OCI-M1 (cell line): ENCODE measurements around the gene STRA6.
"Not testable (repeated sequence)": the region's sequence is repeated elsewhere in the genome, so short reads cannot be mapped to it uniquely, and the experiment has no call there.

Source experiments
- DNase-seq: peaks from one replicate; lab custom pipeline; 2025; lab: John Stamatoyannopoulos, UW

Gene STRA6

DNA sequence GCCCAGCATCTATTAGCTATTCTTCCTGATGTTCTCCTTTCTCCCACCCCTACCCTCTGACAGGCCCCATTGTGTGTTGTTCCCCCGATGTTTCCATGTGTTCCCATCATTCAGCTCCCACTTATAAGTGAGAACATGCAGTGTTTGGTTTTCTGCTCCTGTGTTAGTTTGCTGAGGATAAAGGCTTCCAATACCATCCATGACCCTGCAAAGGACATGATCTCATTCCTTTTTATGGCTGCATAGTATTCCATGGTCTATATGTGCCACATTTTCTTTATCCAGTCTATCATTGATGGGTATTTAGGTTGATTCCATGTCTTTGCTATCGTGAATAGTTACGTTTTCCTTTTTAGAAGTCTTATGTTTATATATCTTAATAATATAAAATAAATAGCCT is 42.2 kb downstream of the STRA6 start:
- DNase-seq: not testable (repeated sequence)

- no peak for DNase-seq
Observed at GRCh38 chr15:74159773-74160172, 42.8 kb downstream of the STRA6 start.

- DNase-seq: no peak
Observed at GRCh38 chr15:74158855-74159650, 43.5 kb downstream of the STRA6 start.

DNA sequence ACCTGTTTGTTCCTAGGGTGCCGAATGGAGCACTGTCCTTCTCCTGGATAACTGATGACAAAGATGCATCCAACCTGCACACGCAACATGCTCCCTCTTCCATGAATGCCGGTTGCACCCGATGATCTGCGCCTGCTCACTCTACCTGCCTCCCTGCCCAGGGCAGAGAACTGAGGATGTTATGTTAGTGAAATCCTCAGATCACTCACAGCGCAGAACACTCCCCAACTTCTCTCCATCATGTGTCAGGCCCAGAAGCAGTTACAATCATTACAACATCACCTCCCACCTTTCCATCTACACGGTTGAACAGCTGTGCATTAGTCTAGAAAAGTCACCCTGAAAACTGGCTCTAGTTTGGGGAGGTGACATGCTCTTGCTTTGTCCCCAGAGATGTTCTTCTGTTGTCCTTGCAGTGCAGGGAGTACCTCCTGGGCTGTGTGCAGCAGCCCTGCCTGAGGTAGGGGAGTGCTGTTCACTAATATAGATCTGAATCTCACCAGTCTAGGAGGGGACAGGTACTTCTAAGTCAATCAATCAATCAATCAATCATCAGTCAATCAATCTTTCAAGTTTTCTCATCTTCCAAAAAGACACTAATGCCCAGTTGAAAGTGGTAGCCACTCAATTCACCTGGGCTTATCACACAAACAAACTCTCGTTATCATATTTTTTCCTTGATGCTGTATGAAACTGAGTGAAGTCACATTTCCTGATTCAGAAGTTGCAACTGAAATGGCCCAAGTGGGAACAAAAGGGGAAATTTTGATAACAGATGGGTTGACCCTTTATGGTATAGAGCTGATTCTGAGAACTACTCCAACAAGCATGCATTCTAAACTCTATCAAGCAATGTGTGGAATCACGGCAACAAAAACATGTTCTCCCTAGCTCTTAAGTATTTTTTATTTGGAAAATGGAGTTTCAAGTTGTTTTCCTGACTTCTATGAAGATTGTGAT is 44.4 kb downstream of the STRA6 start:
- DNase-seq: no peak

DNA sequence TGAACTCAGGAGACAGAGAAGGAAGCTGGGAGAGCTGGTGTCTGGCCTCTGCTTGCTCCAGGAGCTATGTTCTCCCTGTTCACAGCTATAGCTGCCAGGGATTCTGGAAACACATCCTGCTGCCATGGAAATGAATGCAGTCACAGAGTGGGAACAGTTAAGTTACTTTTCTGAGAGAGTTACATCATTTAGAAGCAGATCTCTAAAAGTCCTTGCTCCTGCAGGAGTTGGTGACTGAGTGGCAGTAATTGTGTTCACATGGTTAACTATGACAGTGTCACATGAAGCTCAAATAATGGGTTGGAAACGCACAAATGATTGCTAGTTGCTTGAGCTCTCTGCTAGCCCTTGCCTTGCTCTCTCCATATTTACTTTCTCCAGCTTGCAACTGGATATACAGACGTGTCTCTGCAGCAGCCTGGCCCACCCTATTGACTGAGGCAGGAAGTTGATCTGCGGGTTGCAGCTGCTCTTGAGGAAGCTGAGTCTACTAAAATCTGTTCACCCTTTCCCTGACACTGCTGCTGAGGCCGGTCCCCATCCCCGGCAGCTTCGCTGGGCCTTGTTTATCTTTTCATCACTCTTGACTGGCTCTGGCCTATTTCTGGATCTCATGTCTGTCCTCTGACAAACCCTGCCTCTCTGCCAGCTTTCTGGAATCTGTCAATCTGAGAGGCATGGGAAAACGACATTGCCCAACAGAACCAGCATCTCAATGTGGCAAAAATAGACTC is 45.7 kb downstream of the STRA6 start:
- no peak for DNase-seq

GRCh38 chr15:74155766-74156417 is 46.7 kb downstream of the STRA6 start:
- no peak for DNase-seq

DNA sequence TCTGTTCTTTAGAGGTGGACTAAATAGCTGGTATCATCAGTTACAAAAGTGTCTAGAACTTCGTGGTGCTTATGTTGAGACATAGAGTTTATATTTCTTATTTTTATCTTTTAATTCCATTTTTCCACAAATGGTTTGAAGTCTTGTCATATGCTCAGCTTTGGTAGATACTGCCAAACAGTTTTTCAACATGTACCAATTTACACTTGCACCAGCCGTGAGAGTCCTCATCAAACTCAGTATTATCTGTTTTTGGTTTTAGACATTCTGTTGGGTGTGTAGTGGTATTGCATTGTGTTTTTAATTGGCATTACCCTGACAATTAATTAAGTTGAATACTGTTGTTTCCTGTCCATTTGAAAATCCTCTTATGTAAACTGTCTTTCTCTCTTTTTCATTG is 55.5 kb downstream of the STRA6 start:
- DNase-seq: no peak

- DNase-seq: no peak
Observed at GRCh38 chr15:74146277-74146800, 56.2 kb downstream of the STRA6 start.

- no peak for DNase-seq
Observed at GRCh38 chr15:74144153-74144775, 58.3 kb downstream of the STRA6 start.

- DNase-seq: no peak
Observed at GRCh38 chr15:74141591-74141990, 61.0 kb downstream of the STRA6 start.

DNA sequence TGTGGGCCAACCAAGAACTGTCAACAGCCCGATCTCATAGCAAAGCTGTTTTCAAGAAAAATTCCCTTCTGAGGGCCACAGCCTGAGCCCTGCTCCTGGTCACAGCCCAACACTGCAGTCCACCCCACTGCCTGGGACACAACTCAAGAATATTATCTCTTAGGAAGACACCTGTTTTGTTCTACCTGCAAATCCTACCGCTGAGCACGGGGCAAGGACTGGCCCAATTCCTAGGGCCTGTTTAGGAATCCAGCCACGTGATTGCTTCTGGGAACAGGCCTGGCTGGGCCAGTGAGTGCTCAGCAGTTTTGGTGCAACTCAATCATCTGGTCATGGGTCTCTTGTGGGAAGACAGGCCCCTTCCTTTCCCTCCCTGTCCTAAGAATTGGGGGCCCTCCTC is 63.9 kb downstream of the STRA6 start:
- DNase-seq: no peak

- DNase-seq: no peak
Observed at GRCh38 chr15:74137537-74137894, 65.1 kb downstream of the STRA6 start.

- no peak for DNase-seq
Observed at GRCh38 chr15:74136814-74137536, 65.6 kb downstream of the STRA6 start.

GRCh38 chr15:74136540-74136813 is 66.1 kb downstream of the STRA6 start:
- no peak for DNase-seq

DNA sequence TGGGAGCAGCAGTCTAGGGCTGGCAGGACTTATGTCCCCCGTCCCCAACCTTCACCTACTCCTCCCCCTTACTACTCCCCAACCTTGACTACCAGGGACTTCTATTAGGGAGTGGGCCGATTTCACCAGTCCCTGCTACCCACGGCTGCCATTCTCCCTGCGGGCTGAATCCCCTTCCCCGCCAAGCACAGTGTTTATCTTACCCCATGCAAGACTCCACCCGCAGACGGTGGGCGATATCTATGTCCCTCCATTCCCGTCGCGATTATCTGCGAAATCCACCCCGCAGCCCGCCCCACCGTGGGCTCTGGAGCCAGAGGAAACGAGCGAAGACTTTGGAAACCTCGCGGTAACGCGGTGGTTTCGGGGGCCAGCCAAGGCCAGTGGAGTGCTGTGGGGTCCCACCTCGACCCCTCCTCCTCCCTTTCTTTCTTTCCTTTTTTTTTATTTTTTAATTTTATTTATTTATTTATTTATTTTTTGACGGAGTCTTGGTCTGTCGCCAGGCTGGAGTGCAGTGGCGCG is 67.5 kb downstream of the STRA6 start:
- no peak for DNase-seq

DNA sequence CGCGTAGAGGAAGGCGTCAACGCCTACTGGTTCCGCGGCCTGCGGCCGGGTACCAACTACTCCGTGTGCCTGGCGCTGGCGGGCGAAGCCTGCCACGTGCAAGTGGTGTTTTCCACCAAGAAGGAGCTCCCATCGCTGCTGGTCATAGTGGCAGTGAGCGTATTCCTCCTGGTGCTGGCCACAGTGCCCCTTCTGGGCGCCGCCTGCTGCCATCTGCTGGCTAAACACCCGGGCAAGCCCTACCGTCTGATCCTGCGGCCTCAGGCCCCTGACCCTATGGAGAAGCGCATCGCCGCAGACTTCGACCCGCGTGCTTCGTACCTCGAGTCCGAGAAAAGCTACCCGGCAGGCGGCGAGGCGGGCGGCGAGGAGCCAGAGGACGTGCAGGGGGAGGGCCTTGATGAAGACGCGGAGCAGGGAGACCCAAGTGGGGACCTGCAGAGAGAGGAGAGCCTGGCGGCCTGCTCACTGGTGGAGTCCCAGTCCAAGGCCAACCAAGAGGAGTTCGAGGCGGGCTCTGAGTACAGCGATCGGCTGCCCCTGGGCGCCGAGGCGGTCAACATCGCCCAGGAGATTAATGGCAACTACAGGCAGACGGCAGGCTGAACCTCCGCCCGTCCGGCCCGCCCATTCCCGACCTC is 68.1 kb downstream of the STRA6 start:
- no peak for DNase-seq

- DNase-seq: no peak
Observed at GRCh38 chr15:74133694-74134386, 68.7 kb downstream of the STRA6 start.

GRCh38 chr15:74132681-74133651 is 69.6 kb downstream of the STRA6 start:
- no peak for DNase-seq
